Tibial nerve (tissue), 3 donors: ENCODE data around the gene GPC6.

Experiments
- CTCF ChIP-seq, 5 experiments: fragments of 200-600 bp in 3 of 5; fragments of 450-650 bp in 2 of 5; sonication (generic) in 3 of 5; IDR thresholded peaks; one replicate each; pipeline ENCODE4 v1.5.1; 2016 to 2019; ENCODE audit warnings: antibody characterized with exemption in 5 of 5, mild to moderate bottlenecking in 3 of 5, moderate library complexity in 2 of 5
- POLR2A ChIP-seq, 2 donors: fragments of 450-650 bp; IDR thresholded peaks; one replicate each; pipeline ENCODE4 v1.6.1; 2017; ENCODE audit warnings: antibody characterized with exemption in 2 of 2, mild to moderate bottlenecking in 2 of 2, moderate library complexity in 2 of 2

- TF ChIP-seq POLR2A (IDR thresholded peaks at IDR 0.05): no peak
- TF ChIP-seq CTCF (IDR thresholded peaks at IDR 0.05): no peak
Measured at GRCh38 chr13:93765811-93766210, 539.2 kb downstream of the GPC6 start.
